WTC11 (cell line): ENCODE data around the gene ZCCHC9. TPM values are rescaled to one million over a fixed set of nuclear protein-coding genes. Genes with fewer than 3 reads are reported as not detected.

ENCODE experiments used
- ATAC-seq: fragments of 200-7000 bp; cut with Tn5 transposase; 2 replicates; pipeline ENCODE4 v1.10.0; 2021; ENCODE audit warnings: mild to moderate bottlenecking, moderate library complexity
- CTCF ChIA-PET: fragments of 300-600 bp; sonication (Branson Sonifier 250); formaldehyde crosslinking; loops from one replicate; lab custom pipeline; 2021; ENCODE audit warnings: antibody characterized with exemption; lab: Charles Lee
- POLR2A ChIA-PET: fragments of 350-600 bp; sonication (Branson Sonifier 250); formaldehyde crosslinking; loops from one replicate; lab custom pipeline; 2021; ENCODE audit warnings: antibody characterized with exemption; lab: Charles Lee
- DNase-seq: peaks from one replicate; pipeline ENCODE4 v3.0.0; 2021; ENCODE audit warnings: low spot score
- H3K27ac Mint-ChIP-seq: 2 replicates; pipeline ENCODE4 v1.8.0; 2021; ENCODE audit warnings: mixed read lengths
- H3K27me3 Mint-ChIP-seq: 2 replicates; pipeline ENCODE4 v1.8.0; 2021; ENCODE audit warnings: low read depth, mild to moderate bottlenecking, moderate library complexity, mixed read lengths
- H3K36me3 Mint-ChIP-seq: 2 replicates; pipeline ENCODE4 v1.8.0; 2021; ENCODE audit warnings: mixed read lengths
- H3K4me1 Mint-ChIP-seq: 2 replicates; pipeline ENCODE4 v1.8.0; 2022; ENCODE audit warnings: mixed read lengths
- H3K4me3 Mint-ChIP-seq: 2 replicates; pipeline ENCODE4 v1.8.0; 2021; ENCODE audit warnings: mild to moderate bottlenecking, moderate library complexity, mixed read lengths
- H3K9me3 Mint-ChIP-seq: 2 replicates; pipeline ENCODE4 v1.8.0; 2021; ENCODE audit warnings: mixed read lengths
- CREB1 ChIP-seq: sonication (generic); formaldehyde crosslinking; IDR thresholded peaks from 2 replicates; pipeline ENCODE4 v1.8.0; 2023; ENCODE audit warnings: mild to moderate bottlenecking, missing genetic modification reagents
- FOXK1 ChIP-seq: sonication (generic); formaldehyde crosslinking; IDR thresholded peaks from 2 replicates; pipeline ENCODE4 v1.8.0; 2022; ENCODE audit warnings: mild to moderate bottlenecking, moderate library complexity, missing genetic modification reagents
- JUN ChIP-seq: sonication (generic); formaldehyde crosslinking; IDR thresholded peaks from 2 replicates; pipeline ENCODE4 v1.8.0; 2023; ENCODE audit warnings: mild to moderate bottlenecking, missing genetic modification reagents
- KAT7 ChIP-seq: sonication (generic); formaldehyde crosslinking; IDR thresholded peaks from 2 replicates; pipeline ENCODE4 v1.8.1; 2023; ENCODE audit warnings: missing genetic modification reagents, mild to moderate bottlenecking, borderline replicate concordance
- PRRX2 ChIP-seq: fragments of 250-450 bp; sonication (Bioruptor Pico); IDR thresholded peaks from 2 replicates; pipeline ENCODE4 v1.8.0; 2021; ENCODE audit warnings: mild to moderate bottlenecking
- TCF7 ChIP-seq: sonication (generic); formaldehyde crosslinking; IDR thresholded peaks from 2 replicates; pipeline ENCODE4 v1.8.0; 2022; ENCODE audit warnings: mild to moderate bottlenecking, low read depth, missing genetic modification reagents, moderate library complexity
- ZNF138 ChIP-seq: sonication (generic); formaldehyde crosslinking; conservative IDR thresholded peaks from 2 replicates; pipeline ENCODE4 v1.8.1; 2022; ENCODE audit warnings: mild to moderate bottlenecking, moderate library complexity, missing genetic modification reagents
- ZNF219 ChIP-seq: sonication (generic); formaldehyde crosslinking; IDR thresholded peaks from 2 replicates; pipeline ENCODE4 v1.8.0; 2023; ENCODE audit warnings: missing genetic modification reagents, mild to moderate bottlenecking, borderline replicate concordance
- ZNF317 ChIP-seq: sonication (generic); formaldehyde crosslinking; IDR thresholded peaks from 2 replicates; pipeline ENCODE4 v1.8.1; 2023; ENCODE audit warnings: low read depth, mild to moderate bottlenecking, moderate library complexity, missing genetic modification reagents, borderline replicate concordance
- ZNF396 ChIP-seq: fragments of 250-450 bp; sonication (Bioruptor Pico); IDR thresholded peaks from 2 replicates; pipeline ENCODE4 v1.8.0; 2021; ENCODE audit warnings: mild to moderate bottlenecking, moderate library complexity, borderline replicate concordance
- total RNA-seq: library from RNA; stranded (reverse); gene quantifications from 3 replicates; pipeline ENCODE4 v1.2.3, GENCODE V29; 2021
- TF ChIP-seq, protein P1 (sequence below): sonication (generic); formaldehyde crosslinking; IDR thresholded peaks from 2 replicates; pipeline ENCODE4 v1.8.0; 2023; ENCODE audit warnings: missing genetic modification reagents, mild to moderate bottlenecking, borderline replicate concordance
- TF ChIP-seq, protein P2 (sequence below): sonication (generic); formaldehyde crosslinking; IDR thresholded peaks from 2 replicates; pipeline ENCODE4 v1.8.1; 2022; ENCODE audit warnings: mild to moderate bottlenecking, moderate library complexity, missing genetic modification reagents
- TF ChIP-seq, protein P3 (sequence below): sonication (generic); formaldehyde crosslinking; IDR thresholded peaks from 2 replicates; pipeline ENCODE4 v1.8.1; 2023; ENCODE audit warnings: mild to moderate bottlenecking, missing genetic modification reagents
- TF ChIP-seq, protein P4 (sequence below): sonication (generic); formaldehyde crosslinking; IDR thresholded peaks from 2 replicates; pipeline ENCODE4 v1.8.1; 2023; ENCODE audit warnings: mild to moderate bottlenecking, missing genetic modification reagents, moderate library complexity
- TF ChIP-seq, protein P5 (sequence below): sonication (generic); formaldehyde crosslinking; IDR thresholded peaks from 2 replicates; pipeline ENCODE4 v1.8.1; 2022; ENCODE audit warnings: mild to moderate bottlenecking, missing genetic modification reagents, moderate library complexity, borderline replicate concordance
- TF ChIP-seq, protein P6 (sequence below): sonication (generic); formaldehyde crosslinking; IDR thresholded peaks from 2 replicates; pipeline ENCODE4 v1.8.0; 2022; ENCODE audit warnings: mild to moderate bottlenecking, missing genetic modification reagents
- TF ChIP-seq, protein P7 (sequence below): sonication (generic); formaldehyde crosslinking; IDR thresholded peaks from 2 replicates; pipeline ENCODE4 v1.8.0; 2023; ENCODE audit warnings: missing genetic modification reagents
- TF ChIP-seq, protein P8 (sequence below): fragments of 250-450 bp; sonication (Bioruptor Pico); IDR thresholded peaks from 2 replicates; pipeline ENCODE4 v1.9.0; 2021; ENCODE audit warnings: mild to moderate bottlenecking, borderline replicate concordance

Gene ZCCHC9
- total RNA-seq, 1 experiment from 2014 or later: 30.8 TPM

DNA sequence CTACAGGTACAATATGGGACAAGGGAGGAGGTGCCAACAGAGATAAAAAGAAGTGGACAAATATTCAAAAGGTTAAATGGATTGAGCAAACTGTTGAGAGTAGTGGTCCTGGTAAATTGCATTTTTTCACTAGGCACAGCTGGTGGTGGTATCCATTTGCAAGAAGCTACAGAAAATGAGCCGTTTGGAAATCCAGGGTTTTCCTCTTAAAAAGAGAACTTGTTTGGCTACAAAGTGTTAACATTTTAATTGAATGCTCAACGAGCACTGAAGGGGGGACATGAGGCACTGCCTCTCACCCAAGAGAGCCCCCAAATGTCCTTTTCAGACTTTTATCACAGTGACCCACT lies 491 bp upstream of the ZCCHC9 start (continued):
- TF ChIP-seq, protein P1, sequence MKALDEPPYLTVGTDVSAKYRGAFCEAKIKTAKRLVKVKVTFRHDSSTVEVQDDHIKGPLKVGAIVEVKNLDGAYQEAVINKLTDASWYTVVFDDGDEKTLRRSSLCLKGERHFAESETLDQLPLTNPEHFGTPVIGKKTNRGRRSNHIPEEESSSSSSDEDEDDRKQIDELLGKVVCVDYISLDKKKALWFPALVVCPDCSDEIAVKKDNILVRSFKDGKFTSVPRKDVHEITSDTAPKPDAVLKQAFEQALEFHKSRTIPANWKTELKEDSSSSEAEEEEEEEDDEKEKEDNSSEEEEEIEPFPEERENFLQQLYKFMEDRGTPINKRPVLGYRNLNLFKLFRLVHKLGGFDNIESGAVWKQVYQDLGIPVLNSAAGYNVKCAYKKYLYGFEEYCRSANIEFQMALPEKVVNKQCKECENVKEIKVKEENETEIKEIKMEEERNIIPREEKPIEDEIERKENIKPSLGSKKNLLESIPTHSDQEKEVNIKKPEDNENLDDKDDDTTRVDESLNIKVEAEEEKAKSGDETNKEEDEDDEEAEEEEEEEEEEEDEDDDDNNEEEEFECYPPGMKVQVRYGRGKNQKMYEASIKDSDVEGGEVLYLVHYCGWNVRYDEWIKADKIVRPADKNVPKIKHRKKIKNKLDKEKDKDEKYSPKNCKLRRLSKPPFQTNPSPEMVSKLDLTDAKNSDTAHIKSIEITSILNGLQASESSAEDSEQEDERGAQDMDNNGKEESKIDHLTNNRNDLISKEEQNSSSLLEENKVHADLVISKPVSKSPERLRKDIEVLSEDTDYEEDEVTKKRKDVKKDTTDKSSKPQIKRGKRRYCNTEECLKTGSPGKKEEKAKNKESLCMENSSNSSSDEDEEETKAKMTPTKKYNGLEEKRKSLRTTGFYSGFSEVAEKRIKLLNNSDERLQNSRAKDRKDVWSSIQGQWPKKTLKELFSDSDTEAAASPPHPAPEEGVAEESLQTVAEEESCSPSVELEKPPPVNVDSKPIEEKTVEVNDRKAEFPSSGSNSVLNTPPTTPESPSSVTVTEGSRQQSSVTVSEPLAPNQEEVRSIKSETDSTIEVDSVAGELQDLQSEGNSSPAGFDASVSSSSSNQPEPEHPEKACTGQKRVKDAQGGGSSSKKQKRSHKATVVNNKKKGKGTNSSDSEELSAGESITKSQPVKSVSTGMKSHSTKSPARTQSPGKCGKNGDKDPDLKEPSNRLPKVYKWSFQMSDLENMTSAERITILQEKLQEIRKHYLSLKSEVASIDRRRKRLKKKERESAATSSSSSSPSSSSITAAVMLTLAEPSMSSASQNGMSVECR (CRISPR knock-in tag): no peak
- no peak for TF ChIP-seq JUN (CRISPR knock-in tag)
- TF ChIP-seq PRRX2: no peak
- TF ChIP-seq, protein P2, sequence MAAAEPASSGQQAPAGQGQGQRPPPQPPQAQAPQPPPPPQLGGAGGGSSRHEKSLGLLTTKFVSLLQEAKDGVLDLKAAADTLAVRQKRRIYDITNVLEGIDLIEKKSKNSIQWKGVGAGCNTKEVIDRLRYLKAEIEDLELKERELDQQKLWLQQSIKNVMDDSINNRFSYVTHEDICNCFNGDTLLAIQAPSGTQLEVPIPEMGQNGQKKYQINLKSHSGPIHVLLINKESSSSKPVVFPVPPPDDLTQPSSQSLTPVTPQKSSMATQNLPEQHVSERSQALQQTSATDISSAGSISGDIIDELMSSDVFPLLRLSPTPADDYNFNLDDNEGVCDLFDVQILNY (CRISPR knock-in tag): no peak
- no peak for TF ChIP-seq FOXK1 (CRISPR knock-in tag)
- no peak for TF ChIP-seq ZNF138 (CRISPR knock-in tag)
- TF ChIP-seq, protein P3, sequence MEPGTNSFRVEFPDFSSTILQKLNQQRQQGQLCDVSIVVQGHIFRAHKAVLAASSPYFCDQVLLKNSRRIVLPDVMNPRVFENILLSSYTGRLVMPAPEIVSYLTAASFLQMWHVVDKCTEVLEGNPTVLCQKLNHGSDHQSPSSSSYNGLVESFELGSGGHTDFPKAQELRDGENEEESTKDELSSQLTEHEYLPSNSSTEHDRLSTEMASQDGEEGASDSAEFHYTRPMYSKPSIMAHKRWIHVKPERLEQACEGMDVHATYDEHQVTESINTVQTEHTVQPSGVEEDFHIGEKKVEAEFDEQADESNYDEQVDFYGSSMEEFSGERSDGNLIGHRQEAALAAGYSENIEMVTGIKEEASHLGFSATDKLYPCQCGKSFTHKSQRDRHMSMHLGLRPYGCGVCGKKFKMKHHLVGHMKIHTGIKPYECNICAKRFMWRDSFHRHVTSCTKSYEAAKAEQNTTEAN (CRISPR knock-in tag): no peak
- no peak for TF ChIP-seq ZNF317 (CRISPR knock-in tag)
- TF ChIP-seq, protein P4, sequence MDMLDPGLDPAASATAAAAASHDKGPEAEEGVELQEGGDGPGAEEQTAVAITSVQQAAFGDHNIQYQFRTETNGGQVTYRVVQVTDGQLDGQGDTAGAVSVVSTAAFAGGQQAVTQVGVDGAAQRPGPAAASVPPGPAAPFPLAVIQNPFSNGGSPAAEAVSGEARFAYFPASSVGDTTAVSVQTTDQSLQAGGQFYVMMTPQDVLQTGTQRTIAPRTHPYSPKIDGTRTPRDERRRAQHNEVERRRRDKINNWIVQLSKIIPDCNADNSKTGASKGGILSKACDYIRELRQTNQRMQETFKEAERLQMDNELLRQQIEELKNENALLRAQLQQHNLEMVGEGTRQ (CRISPR knock-in tag): no peak
- TF ChIP-seq, protein P5, sequence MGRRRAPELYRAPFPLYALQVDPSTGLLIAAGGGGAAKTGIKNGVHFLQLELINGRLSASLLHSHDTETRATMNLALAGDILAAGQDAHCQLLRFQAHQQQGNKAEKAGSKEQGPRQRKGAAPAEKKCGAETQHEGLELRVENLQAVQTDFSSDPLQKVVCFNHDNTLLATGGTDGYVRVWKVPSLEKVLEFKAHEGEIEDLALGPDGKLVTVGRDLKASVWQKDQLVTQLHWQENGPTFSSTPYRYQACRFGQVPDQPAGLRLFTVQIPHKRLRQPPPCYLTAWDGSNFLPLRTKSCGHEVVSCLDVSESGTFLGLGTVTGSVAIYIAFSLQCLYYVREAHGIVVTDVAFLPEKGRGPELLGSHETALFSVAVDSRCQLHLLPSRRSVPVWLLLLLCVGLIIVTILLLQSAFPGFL (CRISPR knock-in tag): no peak
- TF ChIP-seq, protein P6, sequence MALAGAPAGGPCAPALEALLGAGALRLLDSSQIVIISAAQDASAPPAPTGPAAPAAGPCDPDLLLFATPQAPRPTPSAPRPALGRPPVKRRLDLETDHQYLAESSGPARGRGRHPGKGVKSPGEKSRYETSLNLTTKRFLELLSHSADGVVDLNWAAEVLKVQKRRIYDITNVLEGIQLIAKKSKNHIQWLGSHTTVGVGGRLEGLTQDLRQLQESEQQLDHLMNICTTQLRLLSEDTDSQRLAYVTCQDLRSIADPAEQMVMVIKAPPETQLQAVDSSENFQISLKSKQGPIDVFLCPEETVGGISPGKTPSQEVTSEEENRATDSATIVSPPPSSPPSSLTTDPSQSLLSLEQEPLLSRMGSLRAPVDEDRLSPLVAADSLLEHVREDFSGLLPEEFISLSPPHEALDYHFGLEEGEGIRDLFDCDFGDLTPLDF: no peak
- TF ChIP-seq TCF7: no peak
- no peak for TF ChIP-seq ZNF396
- TF ChIP-seq, protein P7, sequence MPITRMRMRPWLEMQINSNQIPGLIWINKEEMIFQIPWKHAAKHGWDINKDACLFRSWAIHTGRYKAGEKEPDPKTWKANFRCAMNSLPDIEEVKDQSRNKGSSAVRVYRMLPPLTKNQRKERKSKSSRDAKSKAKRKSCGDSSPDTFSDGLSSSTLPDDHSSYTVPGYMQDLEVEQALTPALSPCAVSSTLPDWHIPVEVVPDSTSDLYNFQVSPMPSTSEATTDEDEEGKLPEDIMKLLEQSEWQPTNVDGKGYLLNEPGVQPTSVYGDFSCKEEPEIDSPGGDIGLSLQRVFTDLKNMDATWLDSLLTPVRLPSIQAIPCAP: no peak
- TF ChIP-seq ZNF219 (CRISPR knock-in tag): no peak

DNA sequence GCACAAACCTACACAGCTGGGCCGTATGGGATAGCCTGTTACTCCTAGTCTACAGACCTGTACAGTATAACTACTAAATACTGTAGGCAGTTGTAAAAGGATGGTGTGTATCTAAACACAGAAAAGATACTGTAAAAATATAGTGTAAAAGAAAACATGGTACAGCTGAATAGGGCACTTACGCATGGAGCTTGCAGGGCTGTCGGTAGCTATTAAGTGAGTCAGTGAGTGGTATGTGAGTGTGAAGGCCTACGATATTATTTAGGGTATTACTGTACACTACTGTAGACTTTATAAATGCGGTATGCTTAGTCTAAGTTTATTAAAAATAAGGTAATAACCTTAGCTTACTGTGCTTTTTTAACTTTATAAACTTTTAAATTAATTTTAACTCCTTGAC lies 1.2 kb downstream of the ZCCHC9 start:
- no peak for DNase-seq
- POLR2A ChIA-PET: interaction anchor here (1.0 to 1.3 kb wide), 2 partner anchors 11 to 17 kb away, joined by 3 read pairs; no protein-coding TSS in a partner anchor
- Mint-ChIP-seq H3K27me3 (no peaks in the 10 kb centered on the region), H3K4me3 (peak overlapping the region; percentile 96), H3K36me3 (peaks cover 3% of the 10 kb centered on the region), H3K4me1 (peaks cover 17% of the 10 kb centered on the region), H3K9me3 (no peaks in the 10 kb centered on the region), H3K27ac (no peak overlapping the region)
- CTCF ChIA-PET: interaction anchor here (0.6 kb wide), 1 partner anchor 590 kb away, joined by 4 read pairs; no protein-coding TSS in a partner anchor
- ATAC-seq: no peak
- TF ChIP-seq CREB1 (CRISPR knock-in tag) (no peak), KAT7 (CRISPR knock-in tag) (no peak)
- TF ChIP-seq, protein P3 (CRISPR knock-in tag): no peak
- TF ChIP-seq, protein P5 (CRISPR knock-in tag): no peak
- TF ChIP-seq, protein P8, sequence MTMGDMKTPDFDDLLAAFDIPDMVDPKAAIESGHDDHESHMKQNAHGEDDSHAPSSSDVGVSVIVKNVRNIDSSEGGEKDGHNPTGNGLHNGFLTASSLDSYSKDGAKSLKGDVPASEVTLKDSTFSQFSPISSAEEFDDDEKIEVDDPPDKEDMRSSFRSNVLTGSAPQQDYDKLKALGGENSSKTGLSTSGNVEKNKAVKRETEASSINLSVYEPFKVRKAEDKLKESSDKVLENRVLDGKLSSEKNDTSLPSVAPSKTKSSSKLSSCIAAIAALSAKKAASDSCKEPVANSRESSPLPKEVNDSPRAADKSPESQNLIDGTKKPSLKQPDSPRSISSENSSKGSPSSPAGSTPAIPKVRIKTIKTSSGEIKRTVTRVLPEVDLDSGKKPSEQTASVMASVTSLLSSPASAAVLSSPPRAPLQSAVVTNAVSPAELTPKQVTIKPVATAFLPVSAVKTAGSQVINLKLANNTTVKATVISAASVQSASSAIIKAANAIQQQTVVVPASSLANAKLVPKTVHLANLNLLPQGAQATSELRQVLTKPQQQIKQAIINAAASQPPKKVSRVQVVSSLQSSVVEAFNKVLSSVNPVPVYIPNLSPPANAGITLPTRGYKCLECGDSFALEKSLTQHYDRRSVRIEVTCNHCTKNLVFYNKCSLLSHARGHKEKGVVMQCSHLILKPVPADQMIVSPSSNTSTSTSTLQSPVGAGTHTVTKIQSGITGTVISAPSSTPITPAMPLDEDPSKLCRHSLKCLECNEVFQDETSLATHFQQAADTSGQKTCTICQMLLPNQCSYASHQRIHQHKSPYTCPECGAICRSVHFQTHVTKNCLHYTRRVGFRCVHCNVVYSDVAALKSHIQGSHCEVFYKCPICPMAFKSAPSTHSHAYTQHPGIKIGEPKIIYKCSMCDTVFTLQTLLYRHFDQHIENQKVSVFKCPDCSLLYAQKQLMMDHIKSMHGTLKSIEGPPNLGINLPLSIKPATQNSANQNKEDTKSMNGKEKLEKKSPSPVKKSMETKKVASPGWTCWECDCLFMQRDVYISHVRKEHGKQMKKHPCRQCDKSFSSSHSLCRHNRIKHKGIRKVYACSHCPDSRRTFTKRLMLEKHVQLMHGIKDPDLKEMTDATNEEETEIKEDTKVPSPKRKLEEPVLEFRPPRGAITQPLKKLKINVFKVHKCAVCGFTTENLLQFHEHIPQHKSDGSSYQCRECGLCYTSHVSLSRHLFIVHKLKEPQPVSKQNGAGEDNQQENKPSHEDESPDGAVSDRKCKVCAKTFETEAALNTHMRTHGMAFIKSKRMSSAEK (CRISPR knock-in tag): no peak
